ENCODE results near the gene SDC1. TPM values are rescaled to one million over a fixed set of nuclear protein-coding genes. Genes with fewer than 3 reads are reported as not detected.

SDC1 gene
- total RNA-seq, 1 donor from 2014 or later, result 115 TPM

GRCh38 chr2:20212871-20213503, 11.9 kb downstream of the SDC1 start:
- no peak overlapping the region for H3K4me3 ChIP-seq (ENCODE audit: low read depth, low read length)
- no peak for TF ChIP-seq CTCF (conservative IDR thresholded peaks at IDR 0.05; ENCODE audit: low read depth, low read length)
- DNase-seq (ENCODE audit: low read depth), result no peak

GRCh38 chr2:20212459-20212870, 12.5 kb downstream of the SDC1 start:
- no peak overlapping the region for H3K4me3 ChIP-seq (ENCODE audit: low read depth, low read length)
- DNase-seq (ENCODE audit: low read depth), result no peak
- TF ChIP-seq CTCF (conservative IDR thresholded peaks at IDR 0.05; ENCODE audit: low read depth, low read length), result no peak

- no peak for TF ChIP-seq CTCF (conservative IDR thresholded peaks at IDR 0.05; ENCODE audit: low read depth, low read length)
- no peak for DNase-seq (ENCODE audit: low read depth)
- no peak overlapping the region for H3K4me3 ChIP-seq (ENCODE audit: low read depth, low read length)
Measured at GRCh38 chr2:20211860-20212458, 13.0 kb downstream of the SDC1 start.

GRCh38 chr2:20211420-20211819, 13.5 kb downstream of the SDC1 start:
- H3K4me3 ChIP-seq (ENCODE audit: low read depth, low read length), result no peak overlapping the region
- DNase-seq (ENCODE audit: low read depth), result no peak
- no peak for TF ChIP-seq CTCF (conservative IDR thresholded peaks at IDR 0.05; ENCODE audit: low read depth, low read length)

GRCh38 chr2:20210462-20210861, 14.5 kb downstream of the SDC1 start:
- no peak for TF ChIP-seq CTCF (conservative IDR thresholded peaks at IDR 0.05; ENCODE audit: low read depth, low read length)
- H3K4me3 ChIP-seq (ENCODE audit: low read depth, low read length), result no peak overlapping the region
- no peak for DNase-seq (ENCODE audit: low read depth)

GRCh38 chr2:20209373-20210109, 15.4 kb downstream of the SDC1 start:
- H3K4me3 ChIP-seq (ENCODE audit: low read depth, low read length), result no peak overlapping the region

More at GRCh38 chr2:20209373-20210109, 15.4 kb downstream of the SDC1 start:
- no peak for TF ChIP-seq CTCF (conservative IDR thresholded peaks at IDR 0.05; ENCODE audit: low read depth, low read length)
- no peak for DNase-seq (ENCODE audit: low read depth)
